Measurements from ENCODE around the gene SCARF2.

DNA sequence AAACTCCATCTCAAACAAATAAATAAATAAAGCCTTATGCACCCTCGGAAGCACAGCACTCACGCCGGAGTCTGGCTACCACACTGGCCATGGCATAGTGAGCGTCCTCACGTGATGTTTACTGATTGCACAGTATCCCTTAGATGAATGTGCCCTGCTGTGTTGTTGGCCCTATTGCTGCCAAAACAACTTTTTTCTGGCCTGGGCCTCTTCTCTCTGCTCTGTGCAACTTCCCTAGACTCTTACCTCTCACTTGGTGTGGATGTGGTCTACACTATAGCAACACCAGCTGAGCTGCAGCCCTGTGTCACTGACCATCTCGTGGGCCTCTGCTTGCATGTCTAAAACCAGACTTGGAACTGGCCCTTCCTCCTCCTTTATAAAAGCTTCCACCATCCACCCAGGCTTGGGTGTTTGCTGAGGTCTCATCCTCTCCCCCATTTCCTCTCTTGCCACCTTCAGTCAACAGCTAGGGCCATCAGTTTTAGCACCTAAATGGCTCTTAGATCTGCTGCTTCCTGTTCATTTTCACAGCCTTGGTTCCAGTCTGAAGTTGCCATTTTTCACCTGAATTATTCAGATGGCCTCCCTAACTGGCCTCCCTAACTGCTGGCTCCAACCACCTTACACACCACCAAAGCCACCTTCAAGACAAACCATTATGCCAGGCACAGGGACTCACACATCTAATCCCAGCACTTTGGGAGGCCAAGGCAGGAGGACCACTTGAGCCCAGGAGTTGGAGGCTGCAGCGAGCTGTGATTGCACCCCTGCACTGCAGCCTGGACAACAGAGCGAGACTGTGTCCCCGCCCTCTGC is 34.5 kb downstream of the SCARF2 start:
- TF ChIP-seq, protein P1, sequence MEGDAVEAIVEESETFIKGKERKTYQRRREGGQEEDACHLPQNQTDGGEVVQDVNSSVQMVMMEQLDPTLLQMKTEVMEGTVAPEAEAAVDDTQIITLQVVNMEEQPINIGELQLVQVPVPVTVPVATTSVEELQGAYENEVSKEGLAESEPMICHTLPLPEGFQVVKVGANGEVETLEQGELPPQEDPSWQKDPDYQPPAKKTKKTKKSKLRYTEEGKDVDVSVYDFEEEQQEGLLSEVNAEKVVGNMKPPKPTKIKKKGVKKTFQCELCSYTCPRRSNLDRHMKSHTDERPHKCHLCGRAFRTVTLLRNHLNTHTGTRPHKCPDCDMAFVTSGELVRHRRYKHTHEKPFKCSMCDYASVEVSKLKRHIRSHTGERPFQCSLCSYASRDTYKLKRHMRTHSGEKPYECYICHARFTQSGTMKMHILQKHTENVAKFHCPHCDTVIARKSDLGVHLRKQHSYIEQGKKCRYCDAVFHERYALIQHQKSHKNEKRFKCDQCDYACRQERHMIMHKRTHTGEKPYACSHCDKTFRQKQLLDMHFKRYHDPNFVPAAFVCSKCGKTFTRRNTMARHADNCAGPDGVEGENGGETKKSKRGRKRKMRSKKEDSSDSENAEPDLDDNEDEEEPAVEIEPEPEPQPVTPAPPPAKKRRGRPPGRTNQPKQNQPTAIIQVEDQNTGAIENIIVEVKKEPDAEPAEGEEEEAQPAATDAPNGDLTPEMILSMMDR (IDR thresholded peaks at IDR 0.05; ENCODE audit: low read depth, low read length), result no peak
- TF ChIP-seq POLR2A (IDR thresholded peaks at IDR 0.05; ENCODE audit: extremely low read depth, insufficient read length) (no peak), MYC (IDR thresholded peaks at IDR 0.05; ENCODE audit: low read depth, low read length) (no peak)
- TF ChIP-seq, protein P2, sequence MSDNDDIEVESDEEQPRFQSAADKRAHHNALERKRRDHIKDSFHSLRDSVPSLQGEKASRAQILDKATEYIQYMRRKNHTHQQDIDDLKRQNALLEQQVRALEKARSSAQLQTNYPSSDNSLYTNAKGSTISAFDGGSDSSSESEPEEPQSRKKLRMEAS (IDR thresholded peaks at IDR 0.05; ENCODE audit: low read depth, low read length), result no peak
